ENCODE data around the gene RNASE1. TPM values are rescaled to one million over a fixed set of nuclear protein-coding genes. Genes with fewer than 3 reads are reported as not detected.
A peak's percentile ranks its signal among the peaks of the same experiment; 100 is the strongest.

RNASE1 gene
- total RNA-seq (1.3 and 3.6 TPM in 2 replicates), polyA plus RNA-seq (2.5 and 5.7 TPM in 2 replicates)

DNA sequence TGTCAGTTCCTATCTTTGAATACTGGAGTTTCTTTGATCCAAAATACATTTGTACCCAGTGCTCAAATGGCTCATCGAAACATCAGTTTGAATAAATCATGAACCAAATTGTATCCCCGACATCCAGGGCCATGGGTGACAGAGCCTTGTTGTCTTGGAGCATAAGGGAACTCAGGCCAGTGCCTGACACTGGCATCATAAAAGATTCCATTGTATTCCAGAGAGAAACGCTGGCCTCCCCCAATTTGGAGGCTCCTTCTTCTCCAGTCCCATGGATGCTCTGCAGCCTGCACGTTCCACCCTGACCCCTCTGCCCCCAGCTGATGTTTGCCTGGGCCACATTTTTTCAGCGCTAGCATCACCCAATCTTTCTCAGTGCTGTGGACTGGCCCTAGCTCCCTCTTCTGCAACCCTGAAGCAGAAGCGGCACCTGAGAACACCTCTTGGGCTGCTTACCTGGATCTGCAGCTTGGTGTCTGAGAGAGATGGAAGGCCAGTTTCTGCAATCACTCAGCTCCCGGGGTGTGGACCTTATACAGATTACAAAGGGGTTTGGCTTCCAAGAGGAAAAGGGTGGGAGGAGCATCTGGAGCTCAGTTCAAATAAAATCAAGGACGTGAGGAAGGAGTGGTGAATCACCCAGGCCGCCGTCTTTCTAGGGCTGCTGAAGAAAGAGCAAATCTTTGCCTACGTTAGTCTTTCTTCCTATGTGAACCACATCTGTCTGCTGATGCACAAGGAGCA lies at the start of gene RNASE1:
Gene RNASE1 (minus strand): TSS at position 504 of the 744 bp plus-strand sequence. CDS start 776 bp downstream, outside the sequence.
- peak in 1 of 2 donors; percentile 68 for DNase-seq (ENCODE audit: low read depth in 1 of 2, low spot score in 1 of 2)
- Histone ChIP-seq H3K27me3 (no peaks in the 10 kb centered on the region), H3K4me1 (ENCODE audit: low read depth) (peaks cover 29% of the 10 kb centered on the region), H3K36me3 (no peaks in the 10 kb centered on the region), H3K4me3 (no peak within 1 kb of the TSS), H3K27ac (no peak within 1 kb of the TSS), H3K9me3 (ENCODE audit: low read depth) (no peaks in the 10 kb centered on the region)
- TF ChIP-seq, protein P1, sequence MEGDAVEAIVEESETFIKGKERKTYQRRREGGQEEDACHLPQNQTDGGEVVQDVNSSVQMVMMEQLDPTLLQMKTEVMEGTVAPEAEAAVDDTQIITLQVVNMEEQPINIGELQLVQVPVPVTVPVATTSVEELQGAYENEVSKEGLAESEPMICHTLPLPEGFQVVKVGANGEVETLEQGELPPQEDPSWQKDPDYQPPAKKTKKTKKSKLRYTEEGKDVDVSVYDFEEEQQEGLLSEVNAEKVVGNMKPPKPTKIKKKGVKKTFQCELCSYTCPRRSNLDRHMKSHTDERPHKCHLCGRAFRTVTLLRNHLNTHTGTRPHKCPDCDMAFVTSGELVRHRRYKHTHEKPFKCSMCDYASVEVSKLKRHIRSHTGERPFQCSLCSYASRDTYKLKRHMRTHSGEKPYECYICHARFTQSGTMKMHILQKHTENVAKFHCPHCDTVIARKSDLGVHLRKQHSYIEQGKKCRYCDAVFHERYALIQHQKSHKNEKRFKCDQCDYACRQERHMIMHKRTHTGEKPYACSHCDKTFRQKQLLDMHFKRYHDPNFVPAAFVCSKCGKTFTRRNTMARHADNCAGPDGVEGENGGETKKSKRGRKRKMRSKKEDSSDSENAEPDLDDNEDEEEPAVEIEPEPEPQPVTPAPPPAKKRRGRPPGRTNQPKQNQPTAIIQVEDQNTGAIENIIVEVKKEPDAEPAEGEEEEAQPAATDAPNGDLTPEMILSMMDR (IDR thresholded peaks at IDR 0.05; ENCODE audit: low read depth, low read length): no peak

DNA sequence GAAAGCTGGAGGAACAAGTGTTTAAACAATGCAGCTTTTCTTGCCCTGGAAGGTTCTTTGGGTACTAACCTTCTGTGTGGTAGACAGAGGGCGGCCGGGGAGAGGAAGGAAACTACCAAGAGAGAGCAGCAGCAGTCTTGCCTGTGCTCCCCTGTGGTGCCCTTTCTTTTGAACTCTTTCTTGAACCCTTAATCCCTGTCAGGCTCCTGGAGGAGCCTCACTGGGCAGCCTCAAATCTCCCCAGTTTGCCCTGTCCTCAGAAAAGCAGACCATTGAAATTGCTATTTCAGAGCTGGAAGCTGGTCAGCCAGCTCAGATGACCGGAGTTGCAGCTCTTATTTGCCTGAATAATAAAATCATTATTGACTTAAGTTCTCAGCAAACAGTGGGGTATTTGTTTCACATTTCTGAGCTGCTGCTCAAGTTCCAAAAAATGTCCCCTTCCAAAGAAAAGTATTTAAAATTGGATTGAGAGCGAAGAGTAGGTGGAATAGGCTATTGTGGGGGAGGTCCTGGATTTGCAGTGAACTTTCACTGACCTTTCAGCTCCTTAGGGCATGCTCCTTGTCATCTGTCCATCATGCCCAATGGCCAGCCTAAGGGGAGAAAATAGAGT lies 46.4 kb upstream of the RNASE1 start:
- H3K4me3 ChIP-seq: no peak overlapping the region
- no peaks in the 10 kb centered on the region for H3K36me3 ChIP-seq
- no peaks in the 10 kb centered on the region for H3K9me3 ChIP-seq (ENCODE audit: low read depth)
- TF ChIP-seq, protein P1 (IDR thresholded peaks at IDR 0.05; ENCODE audit: low read depth, low read length): no peak
- H3K27me3 ChIP-seq: no peaks in the 10 kb centered on the region
- H3K27ac ChIP-seq: peak overlapping the region; percentile 35
- no peak for DNase-seq (ENCODE audit: low read depth in 1 of 2, low spot score in 1 of 2)
- peaks cover 16% of the 10 kb centered on the region for H3K4me1 ChIP-seq (ENCODE audit: low read depth)

DNA sequence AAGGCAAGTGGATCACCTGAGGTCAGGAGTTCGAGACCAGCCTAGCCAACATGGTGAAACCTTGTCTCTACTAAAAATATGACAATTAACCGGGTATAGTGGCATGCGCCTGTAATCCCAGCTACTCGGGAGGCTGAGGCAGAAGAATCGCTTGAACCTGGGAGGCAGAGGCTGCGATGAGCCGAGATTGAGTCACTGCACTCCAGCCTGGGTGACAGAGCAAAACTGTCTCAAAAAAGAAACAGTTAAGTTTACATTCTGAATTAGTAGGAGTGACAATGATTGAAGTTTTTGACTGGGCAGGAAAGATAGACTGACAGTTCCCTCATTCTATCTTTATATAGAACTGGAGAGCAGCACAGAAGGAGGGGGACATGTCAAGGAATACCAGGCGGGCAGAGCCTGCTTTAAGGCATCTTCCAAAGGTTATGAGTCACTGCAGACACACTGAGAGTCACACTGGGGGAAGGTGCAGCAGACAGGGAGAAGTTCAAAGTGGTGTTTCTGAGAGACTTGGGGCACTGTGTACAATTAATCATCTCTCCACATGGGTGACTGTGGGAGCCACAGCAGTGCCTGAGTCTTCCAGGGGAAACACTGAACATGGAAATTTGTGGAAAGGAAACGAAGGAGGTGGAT lies 45.8 kb upstream of the RNASE1 start:
- H3K36me3 ChIP-seq: no peaks in the 10 kb centered on the region
- peak in 1 of 2 donors; percentile 15 for DNase-seq (ENCODE audit: low read depth in 1 of 2, low spot score in 1 of 2)
- H3K27me3 ChIP-seq: no peaks in the 10 kb centered on the region
- no peaks in the 10 kb centered on the region for H3K9me3 ChIP-seq (ENCODE audit: low read depth)
- TF ChIP-seq, protein P1 (IDR thresholded peaks at IDR 0.05; ENCODE audit: low read depth, low read length): no peak
- peaks cover 16% of the 10 kb centered on the region for H3K4me1 ChIP-seq (ENCODE audit: low read depth)
- H3K4me3 ChIP-seq: no peak overlapping the region
- H3K27ac ChIP-seq: peak overlapping the region; percentile 35

DNA sequence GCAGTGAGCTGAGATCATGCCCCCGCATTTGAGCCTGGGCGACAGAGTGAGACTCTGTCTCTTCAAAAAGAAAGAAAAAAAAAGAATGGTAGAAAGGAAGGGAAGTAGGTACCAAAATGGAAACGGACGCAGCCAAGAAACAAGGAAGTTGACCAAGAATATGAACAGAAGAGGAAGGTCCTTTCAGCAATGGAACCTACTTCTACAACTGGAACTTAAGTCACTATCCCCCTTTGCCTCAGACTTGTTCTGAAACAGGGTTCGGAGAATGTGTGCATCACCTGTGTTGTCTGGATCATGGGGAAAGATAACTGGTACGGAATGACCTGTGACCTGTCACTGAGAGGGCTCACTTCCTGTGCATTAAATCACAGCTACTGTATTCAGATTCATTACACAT lies 43.9 kb upstream of the RNASE1 start:
- Histone ChIP-seq H3K27me3 (no peaks in the 10 kb centered on the region), H3K4me3 (no peak overlapping the region), H3K36me3 (no peaks in the 10 kb centered on the region), H3K27ac (no peak overlapping the region), H3K4me1 (ENCODE audit: low read depth) (peaks cover 16% of the 10 kb centered on the region), H3K9me3 (ENCODE audit: low read depth) (no peaks in the 10 kb centered on the region)
- TF ChIP-seq, protein P1 (IDR thresholded peaks at IDR 0.05; ENCODE audit: low read depth, low read length): no peak
- no peak for DNase-seq (ENCODE audit: low read depth in 1 of 2, low spot score in 1 of 2)

DNA sequence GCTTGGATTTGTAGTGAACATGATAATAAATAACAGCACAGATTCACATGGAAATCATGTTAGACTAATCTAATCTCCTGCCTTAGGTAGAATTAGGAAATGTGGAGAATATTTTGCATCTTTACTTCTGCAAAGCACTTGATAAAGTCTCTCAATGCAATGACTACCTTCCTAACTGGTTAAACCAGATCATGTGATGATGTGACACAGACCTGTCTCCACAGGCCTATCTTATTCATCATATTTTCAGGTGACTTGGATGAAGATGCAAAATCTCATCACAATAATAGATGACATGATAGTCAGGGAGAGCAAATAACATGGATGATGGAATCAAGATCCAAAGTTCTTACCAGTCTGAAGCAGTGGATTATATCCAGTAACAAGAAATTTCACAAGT lies 38.5 kb upstream of the RNASE1 start:
- Histone ChIP-seq H3K4me1 (ENCODE audit: low read depth) (no peaks in the 10 kb centered on the region), H3K9me3 (ENCODE audit: low read depth) (no peaks in the 10 kb centered on the region), H3K27me3 (no peaks in the 10 kb centered on the region), H3K27ac (no peak overlapping the region), H3K36me3 (no peaks in the 10 kb centered on the region), H3K4me3 (no peak overlapping the region)
- TF ChIP-seq, protein P1 (IDR thresholded peaks at IDR 0.05; ENCODE audit: low read depth, low read length): no peak
- no peak for DNase-seq (ENCODE audit: low read depth in 1 of 2, low spot score in 1 of 2)
